NCI-H82 treated with DMSO at 0.1 percent for 48 hours (cell line): ENCODE measurements around the gene GSC2.
A peak's percentile ranks its signal among the peaks of the same experiment; 100 is the strongest.

Experiments
- DNase-seq: peaks from one replicate; lab custom pipeline; 2025; ENCODE audit not compliant: unreplicated experiment; lab: John Stamatoyannopoulos, UW

The GSC2 gene

DNA sequence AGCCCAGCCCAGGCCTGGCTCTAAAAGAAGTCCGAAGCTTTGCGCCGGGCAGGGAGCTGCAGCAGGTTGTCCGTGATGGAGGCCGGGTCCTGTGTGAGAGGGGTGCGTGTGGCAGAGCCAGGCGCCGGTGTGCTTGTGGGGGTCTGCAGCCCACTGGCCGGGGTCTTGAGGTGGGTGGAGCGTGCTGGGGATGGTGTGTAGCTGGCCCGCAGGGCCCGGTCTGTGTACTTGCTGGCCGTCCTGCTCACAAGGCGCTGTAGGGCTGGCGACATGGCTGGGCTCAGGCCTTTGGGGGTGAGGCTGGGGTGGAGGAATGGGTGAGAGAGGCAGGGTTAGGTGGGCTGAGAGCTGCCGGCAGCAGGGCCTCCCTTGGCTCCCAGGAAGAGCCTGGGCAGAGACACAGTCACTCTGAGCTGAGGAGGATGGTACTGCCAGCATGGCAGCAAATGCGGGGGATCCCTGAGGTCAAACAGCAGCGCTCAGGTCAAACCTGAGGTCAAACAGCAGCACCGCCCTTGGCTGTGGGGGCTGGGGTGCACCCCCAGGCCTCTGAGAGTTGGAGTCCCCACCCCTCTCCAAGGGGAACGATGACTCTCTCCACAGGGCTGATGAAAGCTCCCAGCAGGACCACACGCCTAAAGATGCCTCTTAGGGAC is 15.8 kb downstream of the GSC2 start:
- no peak for DNase-seq

DNA sequence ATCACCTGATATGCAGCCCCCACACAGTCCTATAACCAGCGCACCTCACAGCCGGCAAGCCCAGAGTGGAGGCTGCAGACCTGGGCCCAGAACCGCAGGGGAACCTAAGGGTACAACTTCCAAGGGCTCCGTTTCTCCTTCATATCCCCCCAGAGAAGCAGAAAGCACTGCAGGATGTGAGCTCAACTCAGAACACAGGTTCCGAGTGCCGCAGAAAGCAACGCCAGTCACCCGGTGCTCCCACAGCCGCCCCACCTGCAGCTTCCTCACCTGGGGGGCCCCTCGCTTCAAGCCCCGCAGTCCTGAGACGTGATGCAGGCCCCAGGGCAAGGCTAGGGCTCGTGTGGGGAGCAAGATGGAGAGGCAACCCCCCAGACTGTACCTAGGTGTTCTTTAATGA is 16.5 kb downstream of the GSC2 start:
- DNase-seq = no peak

DNA sequence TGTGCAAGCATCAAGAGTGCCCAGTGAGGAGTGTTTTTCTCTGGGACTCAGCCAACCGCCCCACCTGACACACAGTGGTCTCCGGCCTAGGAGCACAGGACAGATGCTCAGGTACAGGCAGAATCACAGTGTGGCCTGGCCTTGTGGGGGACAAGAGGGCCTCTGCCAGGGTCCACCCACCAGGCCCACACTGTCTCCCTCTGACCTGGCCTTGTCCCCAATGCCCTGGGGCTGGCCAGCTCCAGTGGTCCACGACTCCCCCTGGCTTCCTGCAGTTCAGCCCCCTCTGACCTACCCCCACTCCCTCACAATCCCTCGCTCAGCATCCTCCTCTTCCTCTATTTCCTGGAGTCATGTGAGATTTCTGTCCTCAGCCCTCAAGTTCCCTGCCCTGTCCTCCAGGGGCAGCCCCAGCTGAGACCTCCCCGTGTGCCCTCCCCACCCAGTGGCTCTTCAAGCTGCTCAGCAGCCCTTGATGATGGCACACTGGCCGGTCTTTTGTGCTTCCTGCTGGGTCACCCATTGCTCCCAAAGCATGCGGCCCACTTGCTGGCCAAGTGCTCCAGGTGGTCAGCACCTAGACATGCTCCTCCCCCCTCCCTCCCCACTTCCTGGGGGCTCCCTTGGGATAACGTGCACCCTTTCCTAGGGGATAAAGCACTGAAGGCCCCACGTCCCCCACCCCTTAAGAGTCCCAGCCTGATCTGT is 17.2 kb downstream of the GSC2 start:
- no peak for DNase-seq

DNA sequence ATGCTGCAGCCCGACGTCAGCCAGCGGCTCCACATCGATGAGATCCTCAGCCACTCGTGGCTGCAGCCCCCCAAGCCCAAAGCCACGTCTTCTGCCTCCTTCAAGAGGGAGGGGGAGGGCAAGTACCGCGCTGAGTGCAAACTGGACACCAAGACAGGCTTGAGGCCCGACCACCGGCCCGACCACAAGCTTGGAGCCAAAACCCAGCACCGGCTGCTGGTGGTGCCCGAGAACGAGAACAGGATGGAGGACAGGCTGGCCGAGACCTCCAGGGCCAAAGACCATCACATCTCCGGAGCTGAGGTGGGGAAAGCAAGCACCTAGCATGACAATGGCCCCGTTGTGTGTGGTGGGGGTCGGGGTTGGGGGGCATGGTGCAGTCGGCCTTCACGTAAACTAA is 17.9 kb downstream of the GSC2 start:
- no peak for DNase-seq

DNA sequence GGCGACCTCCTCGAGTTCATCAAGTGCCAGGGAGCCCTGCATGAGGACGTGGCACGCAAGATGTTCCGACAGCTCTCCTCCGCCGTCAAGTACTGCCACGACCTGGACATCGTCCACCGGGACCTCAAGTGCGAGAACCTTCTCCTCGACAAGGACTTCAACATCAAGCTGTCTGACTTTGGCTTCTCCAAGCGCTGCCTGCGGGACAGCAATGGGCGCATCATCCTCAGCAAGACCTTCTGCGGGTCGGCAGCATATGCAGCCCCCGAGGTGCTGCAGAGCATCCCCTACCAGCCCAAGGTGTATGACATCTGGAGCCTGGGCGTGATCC is 18.4 kb downstream of the GSC2 start:
- DNase-seq = no peak

DNA sequence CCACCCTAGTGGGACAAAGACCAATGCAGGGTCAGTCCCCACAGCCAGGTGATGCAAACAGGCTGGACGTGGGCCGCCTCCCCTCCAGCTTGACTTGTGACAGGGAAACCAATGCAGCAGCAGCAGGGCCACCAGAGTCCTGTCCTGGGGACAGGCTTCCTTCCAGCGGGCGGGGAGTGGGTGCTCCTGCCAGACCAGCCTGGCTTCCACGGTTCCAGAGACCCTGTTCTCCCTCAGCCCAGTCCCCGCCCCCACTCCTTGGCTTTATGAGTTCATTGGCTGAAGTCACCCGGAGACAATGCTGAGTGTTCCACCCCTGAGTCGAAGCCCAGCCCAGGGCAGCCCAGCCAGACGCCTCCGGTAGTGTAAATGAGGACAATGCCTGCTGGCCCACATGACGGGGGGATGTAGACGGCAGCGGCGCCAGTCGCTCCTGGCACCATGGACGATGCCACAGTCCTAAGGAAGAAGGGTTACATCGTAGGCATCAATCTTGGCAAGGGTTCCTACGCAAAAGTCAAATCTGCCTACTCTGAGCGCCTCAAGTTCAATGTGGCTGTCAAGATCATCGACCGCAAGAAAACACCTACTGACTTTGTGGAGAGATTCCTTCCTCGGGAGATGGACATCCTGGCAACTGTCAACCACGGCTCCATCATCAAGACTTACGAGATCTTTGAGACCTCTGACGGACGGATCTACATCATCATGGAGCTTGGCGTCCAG is 19.0 kb downstream of the GSC2 start, which contains the start of gene TSSK2:
TSS of gene TSSK2 (plus strand) at position 350 of the 726 bp plus-strand sequence. CDS start at position 442, 92 bp downstream.
- no peak for DNase-seq

DNA sequence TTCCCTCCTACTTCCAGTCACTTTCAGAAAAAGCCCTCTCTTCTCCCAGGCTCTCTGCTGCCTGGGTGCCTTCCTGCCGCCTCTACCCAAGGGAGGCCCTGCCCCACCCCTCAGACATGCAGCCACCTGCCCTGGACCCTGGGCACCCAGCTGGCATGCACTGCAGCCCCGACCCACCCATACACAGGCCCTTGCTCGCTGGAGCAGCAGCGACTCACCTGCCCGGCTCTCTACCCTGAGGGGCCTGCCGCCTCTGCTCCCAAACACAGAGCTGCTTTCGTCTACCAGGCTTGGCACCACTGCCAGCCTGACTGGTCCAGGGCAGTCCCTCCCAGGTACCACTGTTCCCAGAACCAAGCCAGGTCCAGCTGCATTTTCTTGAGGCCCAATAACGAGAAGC is 20.2 kb downstream of the GSC2 start:
- no peak for DNase-seq

DNA sequence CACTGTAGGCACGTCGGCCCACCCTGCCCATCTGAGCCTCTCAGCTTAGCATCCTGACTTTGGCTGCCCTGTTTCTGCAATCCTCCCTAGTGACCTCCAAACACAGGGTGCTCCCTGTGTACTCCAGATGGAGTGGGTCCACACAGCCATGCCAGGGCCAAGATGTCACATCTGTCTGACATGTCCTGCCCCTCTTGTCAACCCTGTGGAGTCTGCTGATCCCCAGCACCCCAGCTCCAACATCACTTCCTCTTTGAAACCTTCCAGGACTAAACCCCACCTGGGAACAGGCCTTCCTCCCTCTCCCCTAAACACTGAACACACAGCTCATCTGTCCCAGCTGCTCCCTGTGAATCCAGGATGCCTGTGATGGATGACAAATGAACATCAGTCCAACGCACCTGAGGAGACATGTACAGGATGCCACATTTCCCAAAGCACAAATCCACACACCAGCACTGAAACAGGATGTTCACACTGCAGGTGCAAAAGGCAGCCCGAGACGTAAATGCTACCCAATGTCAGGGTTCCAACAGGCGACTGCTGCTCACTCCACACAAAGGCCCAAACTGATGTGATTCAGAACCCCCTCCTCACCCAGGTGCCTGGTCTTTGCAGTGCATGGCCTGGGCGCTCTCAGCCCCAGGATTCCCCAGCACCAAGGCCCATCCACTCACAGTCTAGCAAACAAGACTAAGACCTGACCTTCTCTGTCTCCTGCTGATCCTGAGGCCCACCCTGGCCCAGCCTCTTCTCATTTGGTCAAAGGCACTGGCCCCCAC is 21.0 kb downstream of the GSC2 start:
- no peak for DNase-seq

DNA sequence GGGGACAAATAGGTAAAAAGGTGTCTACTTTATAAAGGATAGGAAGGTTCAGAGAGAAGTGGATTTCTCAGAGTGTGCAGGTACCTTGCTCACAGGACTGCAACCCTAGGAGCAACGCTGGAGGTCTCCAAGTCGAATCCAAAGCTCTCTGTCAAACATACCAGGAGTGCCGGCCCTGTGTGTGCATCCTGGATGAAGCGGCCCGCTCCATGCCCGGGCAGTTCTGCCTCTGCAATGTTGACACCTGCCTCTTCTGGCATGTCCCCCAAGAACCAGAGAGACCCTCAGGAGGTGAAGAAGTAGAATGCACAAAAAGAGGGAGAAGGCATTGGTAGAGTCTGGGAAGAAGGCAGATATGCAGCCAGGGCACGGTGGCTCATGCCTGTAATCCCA is 22.1 kb downstream of the GSC2 start:
- DNase-seq = no peak

DNA sequence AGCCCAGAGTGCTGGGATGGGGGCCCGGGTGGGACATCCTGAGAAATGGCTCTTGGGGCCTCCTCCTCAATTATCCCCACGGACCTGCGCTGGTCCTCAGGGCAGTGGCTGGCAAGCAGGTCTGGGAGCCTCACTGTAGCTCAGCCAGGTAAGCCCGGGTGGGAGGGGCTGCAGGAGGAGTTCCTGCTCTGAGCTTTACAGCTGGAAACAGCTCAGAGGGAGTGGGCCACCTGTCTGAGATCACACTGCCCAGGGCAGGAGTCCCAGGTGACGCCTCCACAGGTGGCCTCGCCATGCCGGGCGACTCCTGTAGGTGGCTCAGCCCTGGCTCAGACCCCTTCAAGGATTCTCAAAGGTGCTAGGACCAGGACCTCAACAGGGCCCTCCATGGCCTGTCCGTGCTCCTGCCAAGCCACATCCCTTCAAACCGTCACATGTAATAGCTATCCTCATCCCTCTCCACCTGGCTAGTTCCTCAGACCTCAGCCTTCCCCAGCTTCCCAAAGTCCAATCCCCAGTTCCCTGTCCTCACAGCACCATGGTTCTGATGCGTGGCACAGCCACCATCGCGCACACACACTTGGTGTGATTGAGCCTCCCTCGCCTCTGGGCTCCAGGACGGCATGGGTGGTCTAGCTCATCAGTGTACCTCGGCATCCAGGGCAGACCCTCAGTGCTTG is 22.6 kb downstream of the GSC2 start:
- no peak for DNase-seq

DNA sequence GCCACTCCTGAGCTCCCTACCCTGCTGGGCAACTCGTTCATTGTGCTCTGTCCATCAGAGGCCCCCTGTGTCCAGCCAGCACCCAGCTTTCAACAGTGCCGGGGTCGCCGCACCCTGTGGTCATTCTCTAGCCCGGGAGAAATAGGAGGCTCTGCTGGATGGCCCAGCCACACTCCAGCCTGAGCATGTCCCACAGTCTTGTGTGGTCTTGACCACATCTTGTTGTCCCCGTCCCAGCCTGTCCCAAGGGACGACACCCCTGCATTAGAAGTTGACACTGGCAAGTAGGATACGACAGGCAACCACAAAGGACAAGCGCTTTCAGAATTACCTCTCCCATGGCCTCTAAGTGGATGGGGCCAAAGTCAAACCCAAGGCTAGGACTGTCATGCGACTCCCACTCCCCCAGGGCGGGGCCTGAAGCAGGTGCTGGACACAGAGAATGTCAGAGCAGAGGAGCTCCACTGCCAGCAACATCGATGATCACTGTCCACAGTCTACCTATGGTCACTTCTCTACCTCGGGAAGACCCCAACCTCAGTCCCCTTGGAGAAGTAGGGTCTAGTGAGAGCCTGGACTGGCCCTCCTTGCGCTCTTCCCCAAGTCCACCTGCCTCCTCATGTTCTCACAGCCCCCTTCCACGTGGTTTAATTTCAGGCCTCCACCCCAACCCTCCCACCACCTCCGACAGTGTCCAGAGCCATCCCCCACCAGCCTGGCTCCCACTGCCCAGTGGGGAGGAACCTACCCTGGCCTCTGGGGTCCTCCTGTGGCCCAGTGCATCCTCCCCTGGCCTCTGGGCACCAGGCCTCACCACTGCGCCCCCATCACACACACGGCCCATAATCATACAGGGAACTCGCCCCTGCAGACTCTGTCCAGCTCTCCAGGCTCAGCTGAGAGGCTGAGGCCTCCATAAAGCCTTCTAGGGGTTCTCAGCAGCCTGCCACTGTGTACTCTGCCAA is 23.5 kb downstream of the GSC2 start:
- no peak for DNase-seq

DNA sequence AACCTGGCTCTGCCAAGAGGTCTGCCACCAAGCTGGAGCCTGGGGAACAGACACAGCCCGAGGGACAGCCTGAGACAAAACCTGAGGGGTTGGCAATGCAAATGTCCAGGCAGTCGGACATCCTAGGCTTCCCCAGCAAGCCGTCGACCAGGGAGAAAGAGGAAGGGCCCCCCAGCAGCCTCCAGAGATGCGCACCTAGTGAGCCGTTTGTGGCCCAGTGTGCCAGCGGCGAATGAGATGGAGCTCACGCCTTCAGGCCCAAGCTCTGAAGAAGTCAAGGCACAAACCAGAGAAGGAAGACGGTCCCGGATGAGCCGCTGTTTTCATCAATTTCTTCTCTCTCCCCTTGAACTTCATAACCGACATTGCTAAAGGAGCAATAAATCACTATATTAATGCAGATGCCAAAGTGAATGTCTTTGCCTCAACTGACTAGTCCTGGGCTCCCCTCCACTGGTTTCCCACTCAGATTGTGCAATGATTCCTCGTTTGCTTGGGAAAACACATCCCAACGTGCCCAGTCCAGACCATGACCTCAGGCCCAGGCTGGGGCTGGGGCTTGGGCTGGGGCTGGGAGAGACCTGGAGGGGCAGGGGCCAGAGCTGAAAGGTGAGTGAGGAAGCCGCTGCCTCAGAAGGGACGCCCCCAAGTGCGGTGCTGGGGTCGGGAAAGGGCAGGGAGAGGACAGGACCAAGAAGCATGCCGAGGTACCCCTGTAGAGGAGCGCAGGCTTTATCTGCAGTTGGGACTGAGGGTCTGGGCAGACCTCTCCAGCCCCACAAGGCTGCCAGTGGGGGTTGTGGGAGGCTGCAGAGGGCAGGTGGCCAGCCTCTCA is 24.4 kb downstream of the GSC2 start:
- no peak for DNase-seq

DNA sequence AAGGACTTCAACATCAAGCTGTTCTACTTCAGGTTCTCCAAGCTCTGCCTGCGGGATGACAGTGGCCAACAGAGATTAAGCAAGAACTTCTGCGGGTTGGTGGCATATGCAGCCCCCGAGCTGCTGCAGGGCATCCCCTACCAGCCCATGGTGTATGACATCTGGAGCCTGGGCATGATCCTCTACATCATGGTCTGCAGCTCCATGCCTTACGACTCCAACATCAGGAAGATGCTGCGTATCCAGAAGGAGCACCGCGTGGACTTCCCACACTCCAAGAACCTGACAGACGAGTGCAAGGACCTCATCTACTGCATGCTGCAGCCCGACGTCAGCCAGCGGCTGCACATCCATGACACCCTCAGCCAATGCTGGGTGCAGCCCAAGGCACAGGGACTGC is 25.1 kb downstream of the GSC2 start:
- DNase-seq = no peak

DNA sequence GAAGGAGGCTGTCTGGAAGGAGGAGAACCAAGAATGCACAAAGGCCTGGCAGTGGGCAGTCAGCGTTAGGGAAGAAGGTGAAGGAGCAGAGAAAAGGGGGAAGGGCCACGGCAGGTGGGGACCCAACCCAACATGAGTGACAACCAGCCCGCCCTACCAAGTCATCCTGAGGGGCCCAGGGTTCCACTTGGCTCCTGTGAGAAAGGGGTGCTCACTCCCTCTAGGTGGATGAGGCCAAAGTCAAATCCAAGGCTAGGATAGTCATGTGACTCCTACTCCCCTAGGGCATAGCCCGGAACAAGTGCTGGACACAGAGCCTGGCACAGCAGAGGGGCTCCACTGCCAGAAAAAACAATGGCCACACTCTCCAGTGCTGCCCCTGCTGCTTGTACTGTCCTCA is 25.7 kb downstream of the GSC2 start:
- DNase-seq = no peak

DNA sequence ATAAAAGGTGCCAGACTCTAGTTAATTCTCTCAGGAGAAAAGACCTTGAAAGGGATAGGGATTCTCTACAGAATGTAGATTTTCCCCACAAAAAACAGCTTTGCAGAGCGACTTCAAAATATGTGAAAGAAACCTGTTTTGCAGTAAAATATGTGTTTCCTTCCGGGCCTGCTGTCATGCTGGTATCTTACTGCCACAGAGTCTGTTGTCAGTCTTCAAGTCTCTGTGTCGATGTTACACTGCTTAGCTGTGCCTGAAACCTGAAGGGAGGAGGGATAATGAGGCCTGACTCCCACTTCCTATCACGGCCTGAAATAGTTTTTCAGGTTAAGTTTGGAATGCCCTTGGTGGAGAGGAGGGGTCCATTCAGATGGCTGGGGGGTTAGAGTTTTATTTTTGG is 26.2 kb downstream of the GSC2 start:
- no peak for DNase-seq

DNA sequence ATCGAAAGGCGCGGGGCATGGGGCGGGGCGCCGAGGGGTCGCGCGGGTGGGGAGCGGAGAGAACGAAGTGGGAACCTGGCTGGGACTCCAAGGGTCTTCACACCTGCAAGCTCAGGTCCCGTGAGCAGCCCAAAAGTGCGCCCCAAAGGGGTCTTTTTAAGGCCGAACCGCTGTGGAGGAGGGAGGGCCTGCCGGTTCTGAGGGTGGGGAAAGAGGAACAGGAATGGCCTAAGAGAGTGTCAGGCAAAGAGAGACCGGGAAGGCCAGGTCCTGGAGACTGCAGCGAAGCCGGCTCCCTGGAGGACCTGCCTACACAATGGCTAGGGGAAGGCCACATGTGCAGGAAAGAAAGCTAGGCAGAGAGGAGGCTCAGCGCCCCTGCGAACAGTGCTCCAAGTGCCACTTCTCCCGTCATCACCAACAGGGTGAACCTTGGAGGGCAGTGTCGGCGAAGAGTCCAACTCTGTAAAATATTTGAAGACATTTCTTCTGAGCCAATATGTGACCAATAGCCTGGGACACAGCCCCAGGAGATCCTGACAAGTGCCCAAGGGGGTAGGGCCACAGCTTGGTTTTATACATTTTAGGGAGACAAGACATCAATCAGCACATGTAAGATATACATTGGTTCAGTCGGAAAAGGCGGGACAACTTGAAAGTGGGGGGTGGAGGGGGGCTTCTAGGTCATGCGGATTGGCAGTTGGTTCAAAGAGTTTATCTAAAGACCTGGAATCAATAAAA is 27.2 kb downstream of the GSC2 start:
- DNase-seq = no peak

DNA sequence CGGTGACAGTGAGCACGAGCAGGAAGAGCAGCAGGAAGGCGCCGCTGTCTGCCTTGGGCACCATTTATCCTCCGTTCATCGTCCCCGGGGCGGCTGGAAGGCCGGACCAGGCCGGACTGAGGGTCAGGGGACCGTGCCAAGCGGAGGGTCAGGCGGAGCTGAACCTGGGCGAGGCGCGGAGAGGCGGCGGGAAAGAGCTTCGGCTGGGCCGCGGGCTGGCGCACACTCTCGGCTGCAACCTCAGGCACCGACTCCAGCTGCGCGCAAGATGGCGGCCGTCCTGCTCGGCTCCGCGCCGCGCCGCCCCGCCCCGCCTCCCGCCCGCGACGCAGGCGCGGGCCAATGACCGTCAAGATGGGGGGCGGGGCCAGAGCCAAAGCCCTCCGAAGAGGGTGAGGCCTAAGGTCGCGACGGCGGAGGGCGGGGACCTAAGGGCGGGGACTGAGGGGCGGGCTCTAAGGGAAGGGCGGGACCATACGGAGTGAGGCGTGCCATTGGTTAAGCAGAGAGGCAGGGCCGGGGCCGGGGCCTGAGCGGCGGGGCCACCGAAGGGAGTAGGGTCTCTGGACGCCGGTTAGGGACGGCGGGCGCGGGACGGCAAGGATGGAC is 27.8 kb downstream of the GSC2 start, which contains the start of gene DGCR2:
TSS of gene DGCR2 (minus strand) at position 270 of the 609 bp plus-strand sequence. CDS start at position 64, 206 bp downstream.
- peak; percentile 71 for DNase-seq
